ENCODE results near the gene ANK3.
"Not testable (repeated sequence)": the region's sequence is repeated elsewhere in the genome, so short reads cannot be mapped to it uniquely, and the experiment has no call there.

Gene ANK3

GRCh38 chr10:60299961-60300883, 89.5 kb downstream of the ANK3 start:
- no peak for DNase-seq

GRCh38 chr10:60299390-60299778, 90.3 kb downstream of the ANK3 start:
- no peak for DNase-seq

GRCh38 chr10:60298408-60299389, 91.0 kb downstream of the ANK3 start:
- no peak for DNase-seq

GRCh38 chr10:60296073-60296472, 93.6 kb downstream of the ANK3 start:
- no peak for DNase-seq

- DNase-seq, result no peak
Measured at GRCh38 chr10:60295028-60295937, 94.4 kb downstream of the ANK3 start.

- no peak for DNase-seq
Measured at GRCh38 chr10:60293581-60294175, 96.0 kb downstream of the ANK3 start.

GRCh38 chr10:60292998-60293397, 96.7 kb downstream of the ANK3 start:
- no peak for DNase-seq

GRCh38 chr10:60292536-60292935, 97.1 kb downstream of the ANK3 start:
- DNase-seq, result not testable (repeated sequence)

- DNase-seq, result no peak
Measured at GRCh38 chr10:60291344-60291930, 98.2 kb downstream of the ANK3 start.

- no peak for DNase-seq
Measured at GRCh38 chr10:60290558-60290957, 99.1 kb downstream of the ANK3 start.

GRCh38 chr10:60289800-60290199, 99.9 kb downstream of the ANK3 start:
- DNase-seq, result no peak

GRCh38 chr10:60288256-60288655, 101.4 kb downstream of the ANK3 start:
- no peak for DNase-seq

GRCh38 chr10:60286559-60286958, 103.1 kb downstream of the ANK3 start:
- no peak for DNase-seq

GRCh38 chr10:60283397-60283796, 106.3 kb downstream of the ANK3 start:
- no peak for DNase-seq

GRCh38 chr10:60282771-60283353, 106.8 kb downstream of the ANK3 start:
- no peak for DNase-seq

GRCh38 chr10:60281792-60282353, 107.8 kb downstream of the ANK3 start:
- DNase-seq, result no peak

- DNase-seq, result no peak
Measured at GRCh38 chr10:60281331-60281730, 108.3 kb downstream of the ANK3 start.

GRCh38 chr10:60280475-60280874, 109.2 kb downstream of the ANK3 start:
- DNase-seq, result no peak

- DNase-seq, result no peak
Measured at GRCh38 chr10:60277656-60278055, 112.0 kb downstream of the ANK3 start.

GRCh38 chr10:60276232-60276631, 113.4 kb downstream of the ANK3 start:
- no peak for DNase-seq

All from stimulated activated CD4-positive, alpha-beta T cell treated with anti-CD3 and anti-CD28 coated beads, Interleukin-1b, Interleukin-23, amount 100 ng/mL, for 48 hours (primary cell).